IMR-90 (cell line): Measurements from ENCODE around the gene MIPEP. TPM values are rescaled to one million over a fixed set of nuclear protein-coding genes. Genes with fewer than 3 reads are reported as not detected.

Source experiments
- ATAC-seq: fragments of 200-7000 bp; cut with Tn5 transposase; 2 replicates; pipeline ENCODE4 v1.9.1; 2020; ENCODE audit warnings: low read depth, mild to moderate bottlenecking, moderate library complexity
- BruUV-seq: library from RNA; stranded (reverse); fragments of 400-500 nt; replicated peaks from 2 replicates; lab custom pipeline; 2021; lab: Mats Ljungman, UMichigan
- CTCF ChIA-PET: fragments of 300-600 bp; formaldehyde crosslinking; extraction: SDS; loops from one replicate; lab custom pipeline; 2021; ENCODE audit warnings: antibody characterized with exemption; lab: Yijun Ruan, JAX
- POLR2A ChIA-PET: fragments of 300-600 bp; sonication (Branson Sonifier 250); formaldehyde crosslinking; loops from one replicate; lab custom pipeline; 2022; ENCODE audit warnings: antibody characterized with exemption; ENCODE audit not compliant: unreplicated experiment; lab: Charles Lee
- DNase-seq: peaks from one replicate; pipeline ENCODE4 v3.0.0; 2013
- H2AFZ ChIP-seq: replicated peaks from 2 replicates; pipeline ENCODE3; 2013; ENCODE audit warnings: low read length, mild to moderate bottlenecking; ENCODE audit not compliant: poor library complexity
- H2AK5ac ChIP-seq: 2 replicates; pipeline ENCODE4 v1.6.1; 2013; ENCODE audit warnings: low read depth, low read length, inconsistent platforms
- H2AK9ac ChIP-seq: replicated peaks from 2 replicates; pipeline ENCODE3; 2013; ENCODE audit warnings: mild to moderate bottlenecking, low read depth, low read length, moderate library complexity; ENCODE audit not compliant: poor library complexity
- H2BK120ac ChIP-seq: 2 replicates; pipeline ENCODE4 v1.6.1; 2013; ENCODE audit warnings: low read depth, low read length, inconsistent platforms
- H2BK15ac ChIP-seq: 3 replicates; pipeline ENCODE4 v1.6.1; 2013; ENCODE audit warnings: low read depth, low read length, inconsistent platforms
- H2BK20ac ChIP-seq: 2 replicates; pipeline ENCODE4 v1.6.1; 2013; ENCODE audit warnings: low read depth, mild to moderate bottlenecking, inconsistent platforms, low read length, moderate library complexity
- H2BK5ac ChIP-seq: 2 replicates; pipeline ENCODE4 v1.6.1; 2013; ENCODE audit warnings: mild to moderate bottlenecking, low read depth, low read length, inconsistent platforms; ENCODE audit not compliant: poor library complexity, severe bottlenecking
- H3K14ac ChIP-seq: replicated peaks from 2 replicates; pipeline ENCODE4 v1.6.1; 2013; ENCODE audit warnings: low read depth, low read length, inconsistent platforms
- H3K18ac ChIP-seq: 2 replicates; pipeline ENCODE4 v1.6.1; 2013; ENCODE audit warnings: low read depth, low read length, control low read depth
- H3K23ac ChIP-seq: 2 replicates; pipeline ENCODE4 v1.6.1; 2013; ENCODE audit warnings: low read depth, low read length, inconsistent platforms
- H3K27ac ChIP-seq: 2 replicates; pipeline ENCODE4 v1.5.1; 2013; ENCODE audit warnings: mild to moderate bottlenecking, control low read depth, low read length; ENCODE audit not compliant: insufficient read depth
- H3K27me3 ChIP-seq: 2 replicates; pipeline ENCODE4 v1.6.1; 2013; ENCODE audit warnings: low read length; ENCODE audit not compliant: control insufficient read depth, insufficient read depth
- H3K36me3 ChIP-seq: 2 replicates; pipeline ENCODE4 v1.6.1; 2013; ENCODE audit warnings: low read length, mixed read lengths; ENCODE audit not compliant: control insufficient read depth, insufficient read depth
- H3K4ac ChIP-seq: 2 replicates; pipeline ENCODE4 v1.6.1; 2013; ENCODE audit warnings: low read depth, low read length, inconsistent platforms
- H3K4me1 ChIP-seq: 2 replicates; pipeline ENCODE4 v1.6.1; 2013; ENCODE audit warnings: low read length, mixed read lengths; ENCODE audit not compliant: control insufficient read depth, insufficient read depth
- H3K4me2 ChIP-seq: 2 replicates; pipeline ENCODE4 v1.6.1; 2013; ENCODE audit warnings: low read depth, mild to moderate bottlenecking, control low read depth, low read length, moderate library complexity
- H3K4me3 ChIP-seq: 2 replicates; pipeline ENCODE4 v1.5.1; 2013; ENCODE audit warnings: low read depth, mild to moderate bottlenecking, control low read depth, low read length, moderate library complexity; ENCODE audit not compliant: insufficient read depth
- H3K56ac ChIP-seq: 2 replicates; pipeline ENCODE4 v1.6.1; 2013; ENCODE audit warnings: low read length, inconsistent platforms; ENCODE audit not compliant: insufficient read depth; ENCODE audit errors: extremely low read depth
- H3K79me1 ChIP-seq, 2 experiments: 2 replicates each; pipeline ENCODE4 v1.6.1; 2013; ENCODE audit warnings: low read length in 2 of 2, inconsistent platforms in 1 of 2, low read depth in 1 of 2
- H3K9ac ChIP-seq: 2 replicates; pipeline ENCODE4 v1.6.1; 2013; ENCODE audit warnings: low read depth, low read length, control low read depth
- H3K9me1 ChIP-seq: 2 replicates; pipeline ENCODE4 v1.6.1; 2013; ENCODE audit warnings: low read length, inconsistent platforms; ENCODE audit not compliant: insufficient read depth
- H3K9me3 ChIP-seq: 2 replicates; pipeline ENCODE4 v1.6.1; 2013; ENCODE audit warnings: low read length; ENCODE audit not compliant: control insufficient read depth, insufficient read depth
- H4K20me1 ChIP-seq: 2 replicates; pipeline ENCODE4 v1.6.1; 2013; ENCODE audit warnings: low read length, inconsistent platforms; ENCODE audit not compliant: insufficient read depth
- H4K5ac ChIP-seq: 2 replicates; pipeline ENCODE4 v1.6.1; 2013; ENCODE audit warnings: mild to moderate bottlenecking, low read depth, low read length, control low read depth
- H4K8ac ChIP-seq, 2 experiments: 2 replicates each; pipeline ENCODE4 v1.6.1; 2013; ENCODE audit warnings: low read depth in 2 of 2, low read length in 2 of 2, control low read depth in 1 of 2, inconsistent platforms in 1 of 2
- H4K91ac ChIP-seq: 2 replicates; pipeline ENCODE4 v1.6.1; 2013; ENCODE audit warnings: low read depth, low read length, inconsistent platforms; ENCODE audit not compliant: insufficient read depth
- MXI1 ChIP-seq: IDR thresholded peaks from 2 replicates; pipeline ENCODE4 v1.6.1; 2012; ENCODE audit warnings: low read depth, mild to moderate bottlenecking, low read length, moderate library complexity, borderline replicate concordance
- RAD21 ChIP-seq: IDR thresholded peaks from 2 replicates; pipeline ENCODE4 v1.6.1; 2012; ENCODE audit warnings: low read length, improper control_type of control experiment
- SMC3 ChIP-seq: fragments of 150-350 bp; IDR thresholded peaks from 2 replicates; pipeline ENCODE4 v1.6.1; 2016; ENCODE audit warnings: low read depth, mild to moderate bottlenecking, antibody characterized with exemption, low read length, moderate library complexity
- USF2 ChIP-seq: fragments of 150-350 bp; IDR thresholded peaks from 2 replicates; pipeline ENCODE4 v1.6.1; 2017; ENCODE audit warnings: mild to moderate bottlenecking, antibody characterized with exemption, low read length, low read depth
- WGBS, 2 experiments: methylation state at CpG; one replicate each; pipeline versions ENCODE4 v1.1.5 to v1.1.7; 2013; ENCODE audit warnings: missing lambda C conversion rate in 2 of 2; ENCODE audit not compliant: insufficient read length in 1 of 2; ENCODE audit errors: extremely low coverage in 2 of 2; 5-methylcytosine and 5-hydroxymethylcytosine counted together
- dilution Hi-C: fragments of 300-500 bp; cut with HindIII; formaldehyde crosslinking; loops from one replicate; pipeline ENCODE4 v1.14.3; 2018; ENCODE audit warnings: low sequenced_read_pairs; ENCODE audit not compliant: unreplicated experiment
- in situ Hi-C: fragments of 300-500 bp; cut with MboI; formaldehyde crosslinking; loops from 3 replicates; pipeline ENCODE4 v1.14.3; 2019; ENCODE audit warnings: low sequenced_read_pairs, inconsistent platforms, mixed read lengths
- intact Hi-C: fragments of 100-400 bp; cut with micrococcal nuclease; formaldehyde crosslinking; loops from 2 replicates; pipeline ENCODE4 v1.10.0; 2022
- polyA plus RNA-seq, 3 experiments: library from polyadenylated mRNA; depleted of rRNA; stranded (reverse); fragments of >200 nt; gene quantifications; 2 replicates each; pipeline ENCODE4 v1.2.3, GENCODE V29; 2012; ENCODE audit warnings: low replicate concordance in 1 of 3
- total RNA-seq: library from RNA; depleted of rRNA; stranded (reverse); fragments of >200 nt; gene quantifications from 2 replicates; pipeline ENCODE4 v1.2.3, GENCODE V29; 2012
- TF ChIP-seq, protein P1 (sequence below): conservative IDR thresholded peaks from 2 replicates; pipeline ENCODE4 v1.5.1; 2012; ENCODE audit warnings: mild to moderate bottlenecking, low read depth, low read length, improper control_type of control experiment

The MIPEP gene
- total and polyA plus RNA-seq, 2 of the 4 experiments (the other 2 are of a cell fraction) = 15.0 to 21.5 TPM

DNA sequence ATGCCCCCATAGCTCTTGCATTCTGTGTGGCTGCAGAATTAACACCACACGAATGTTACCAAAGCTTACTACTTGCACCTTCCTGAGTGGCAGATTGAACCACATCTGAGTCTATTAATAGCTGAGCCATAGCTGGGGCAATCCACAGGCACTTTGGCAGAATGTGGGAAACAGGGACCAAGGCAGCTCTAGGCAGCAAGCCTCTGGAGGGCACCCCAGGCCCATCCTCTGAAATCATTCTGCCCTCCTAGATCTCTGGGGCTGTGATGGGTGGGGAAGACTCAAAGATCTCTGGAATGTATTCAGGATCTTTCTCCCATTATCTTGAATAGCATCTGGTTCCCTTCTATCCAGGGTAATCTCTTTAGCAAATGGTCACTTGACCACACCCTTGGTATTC is 179.7 kb downstream of the MIPEP start:
- H3K4me3 ChIP-seq = no peak overlapping the region
- H3K4me1 ChIP-seq = peaks cover 17% of the 10 kb centered on the region
- peak overlapping the region; percentile 72 for H3K18ac ChIP-seq
- dilution Hi-C loops (no loop called here), in situ Hi-C loops (no loop called here), intact Hi-C loops (loop anchor here (1.0 to 5.0 kb wide), 3 partner anchors 132 to 243 kb away; no protein-coding TSS in a partner anchor)
- BruUV-seq = no TSS peak
- H4K8ac ChIP-seq = peak overlapping the region in 1 of 2 experiments; percentile 57; a peak in 1 of 4 replicates
- ATAC-seq (peak; percentile 70), DNase-seq (peak; percentile 25)
- H3K4ac ChIP-seq = peak overlapping the region; percentile 75
- H3K9me1 ChIP-seq = peaks cover 17% of the 10 kb centered on the region
- peak overlapping the region; percentile 10; the same call in 1 of the 2 replicates for H2AK5ac ChIP-seq
- peak overlapping the region; percentile 38; the same call in 1 of the 2 replicates for H3K27ac ChIP-seq
- H3K14ac ChIP-seq = peak overlapping the region; percentile 63; the same call in 1 of the 2 replicates
- no peak overlapping the region; the same call in 1 of the 2 replicates for H3K23ac ChIP-seq
- no peak overlapping the region; the same call in 1 of the 2 replicates for H2BK120ac ChIP-seq
- H3K36me3 ChIP-seq = no peaks in the 10 kb centered on the region
- H2AK9ac ChIP-seq = peak overlapping the region; percentile 75
- peak overlapping the region; percentile 28 for H2AFZ ChIP-seq
- no peaks in the 10 kb centered on the region for H3K27me3 ChIP-seq
- H4K20me1 ChIP-seq = no peaks in the 10 kb centered on the region
- H3K9ac ChIP-seq = no peak overlapping the region
- WGBS, 2 experiments = no CpG with 5 or more reads among the region's 1 CpG
- H3K4me2 ChIP-seq = no peak overlapping the region
- peaks cover 3% of the 10 kb centered on the region; the same call in 1 of the 2 replicates for H3K9me3 ChIP-seq
- H2BK15ac ChIP-seq = peak overlapping the region; percentile 1; the same call in 1 of the 3 replicates
- no peak overlapping the region for H3K56ac ChIP-seq
- H2BK5ac ChIP-seq = peak overlapping the region; percentile 25
- H2BK20ac ChIP-seq = peak overlapping the region; percentile 49
- ChIA-PET CTCF (interaction anchor here (0.6 to 1.9 kb wide), 4 partner anchors 26 to 179 kb away, joined by 3 to 8 read pairs (median 5); no protein-coding TSS in a partner anchor), POLR2A (no interaction called here)
- H4K91ac ChIP-seq = peak overlapping the region; percentile 17; the same call in 1 of the 2 replicates
- H4K5ac ChIP-seq = peak overlapping the region; percentile 73
- TF ChIP-seq USF2 (no peak), SMC3 (peak; percentile 33), MXI1 (no peak), RAD21 (peak; percentile 42; the same call in 1 of the 2 replicates)
- TF ChIP-seq, protein P1, sequence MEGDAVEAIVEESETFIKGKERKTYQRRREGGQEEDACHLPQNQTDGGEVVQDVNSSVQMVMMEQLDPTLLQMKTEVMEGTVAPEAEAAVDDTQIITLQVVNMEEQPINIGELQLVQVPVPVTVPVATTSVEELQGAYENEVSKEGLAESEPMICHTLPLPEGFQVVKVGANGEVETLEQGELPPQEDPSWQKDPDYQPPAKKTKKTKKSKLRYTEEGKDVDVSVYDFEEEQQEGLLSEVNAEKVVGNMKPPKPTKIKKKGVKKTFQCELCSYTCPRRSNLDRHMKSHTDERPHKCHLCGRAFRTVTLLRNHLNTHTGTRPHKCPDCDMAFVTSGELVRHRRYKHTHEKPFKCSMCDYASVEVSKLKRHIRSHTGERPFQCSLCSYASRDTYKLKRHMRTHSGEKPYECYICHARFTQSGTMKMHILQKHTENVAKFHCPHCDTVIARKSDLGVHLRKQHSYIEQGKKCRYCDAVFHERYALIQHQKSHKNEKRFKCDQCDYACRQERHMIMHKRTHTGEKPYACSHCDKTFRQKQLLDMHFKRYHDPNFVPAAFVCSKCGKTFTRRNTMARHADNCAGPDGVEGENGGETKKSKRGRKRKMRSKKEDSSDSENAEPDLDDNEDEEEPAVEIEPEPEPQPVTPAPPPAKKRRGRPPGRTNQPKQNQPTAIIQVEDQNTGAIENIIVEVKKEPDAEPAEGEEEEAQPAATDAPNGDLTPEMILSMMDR = peak; percentile 44
- H3K79me1 ChIP-seq = no peaks in the 10 kb centered on the region; a peak in 1 of 4 replicates
